HG02571 (cell line): Measurements from ENCODE around the gene NEK4.
"Not testable (repeated sequence)": the region's sequence is repeated elsewhere in the genome, so short reads cannot be mapped to it uniquely, and the experiment has no call there.

Experiments used
- ATAC-seq: cut with Tn5 transposase; IDR thresholded peaks from one replicate; pipeline ENCODE4 v1.9.1; 2021; ENCODE audit warnings: mild to moderate bottlenecking, moderate library complexity; ENCODE audit not compliant: unreplicated experiment

NEK4 gene

DNA sequence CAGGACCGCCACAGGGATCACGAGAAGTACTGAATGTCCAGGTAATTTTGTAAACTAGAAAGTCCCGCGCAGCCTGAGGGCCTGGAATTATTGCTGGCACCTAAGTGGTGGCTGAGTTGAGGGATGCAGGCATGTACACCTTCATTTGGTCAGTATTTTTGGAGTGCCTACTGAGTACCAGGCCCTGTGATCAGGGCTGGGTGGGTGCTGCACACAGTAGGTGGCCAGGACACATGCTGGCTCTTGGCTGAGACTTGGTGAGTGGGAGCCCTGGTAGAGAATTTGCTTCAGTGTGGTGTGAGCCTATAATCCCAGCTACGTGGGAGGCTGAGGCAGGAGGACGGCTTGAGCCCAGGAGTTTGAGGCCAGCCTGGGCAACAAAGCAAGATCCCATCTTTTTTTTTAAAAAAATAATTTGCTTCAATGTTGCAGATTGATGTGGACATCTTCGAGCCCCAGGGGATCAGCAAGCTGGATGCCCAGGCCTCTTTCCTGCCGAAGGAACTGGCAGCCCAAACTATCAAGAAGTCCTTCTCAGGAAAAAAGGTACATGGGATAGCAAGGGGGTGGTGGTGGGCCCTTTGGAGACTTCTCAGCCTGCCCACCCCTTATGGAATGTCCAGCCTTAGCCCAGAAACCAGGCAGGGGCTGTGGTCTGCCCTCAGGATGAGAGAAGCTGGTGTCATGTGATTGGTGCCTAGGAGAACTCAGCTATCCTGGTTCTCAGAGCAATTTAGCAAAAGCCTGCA, 9.3 kb upstream of the NEK4 start:
- ATAC-seq: no peak

DNA sequence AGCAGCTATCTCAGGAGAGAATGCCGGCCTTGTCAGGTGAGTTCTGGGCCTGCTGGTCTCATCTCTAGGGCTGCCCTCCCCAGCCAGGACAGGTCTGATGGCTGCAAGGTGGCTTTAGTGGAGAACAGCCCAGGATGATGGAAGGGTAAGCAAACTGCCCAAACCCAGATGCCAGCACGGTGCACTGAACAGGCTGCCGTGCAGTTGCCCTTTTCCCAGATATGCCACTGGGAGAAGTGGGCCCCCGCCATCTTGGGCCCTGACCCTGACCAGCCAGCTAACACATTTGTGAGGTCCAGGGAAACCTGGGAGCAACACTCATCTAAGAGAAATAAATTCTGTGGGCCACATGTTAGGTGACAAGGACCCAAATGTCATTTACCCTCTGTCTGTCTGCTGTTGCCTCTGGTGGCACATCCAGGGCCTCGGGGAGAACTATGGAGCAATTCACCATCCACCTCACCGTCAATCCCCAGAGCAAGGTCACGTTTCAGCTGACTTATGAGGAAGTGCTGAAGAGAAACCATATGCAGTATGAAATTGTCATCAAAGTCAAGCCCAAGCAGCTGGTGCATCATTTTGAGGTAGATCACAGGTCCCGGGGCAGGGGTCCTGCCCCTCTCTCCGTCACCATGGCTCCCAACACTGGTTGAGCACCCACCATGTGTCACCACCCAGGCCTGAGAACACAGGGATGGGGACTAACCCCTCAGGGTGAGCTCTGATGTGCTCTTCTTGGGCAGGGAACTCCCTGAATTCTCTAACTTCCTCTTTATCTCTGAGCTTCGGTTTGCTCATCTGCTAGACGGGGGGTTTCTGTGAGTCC, 8.5 kb upstream of the NEK4 start:
- peak; percentile 71 for ATAC-seq

DNA sequence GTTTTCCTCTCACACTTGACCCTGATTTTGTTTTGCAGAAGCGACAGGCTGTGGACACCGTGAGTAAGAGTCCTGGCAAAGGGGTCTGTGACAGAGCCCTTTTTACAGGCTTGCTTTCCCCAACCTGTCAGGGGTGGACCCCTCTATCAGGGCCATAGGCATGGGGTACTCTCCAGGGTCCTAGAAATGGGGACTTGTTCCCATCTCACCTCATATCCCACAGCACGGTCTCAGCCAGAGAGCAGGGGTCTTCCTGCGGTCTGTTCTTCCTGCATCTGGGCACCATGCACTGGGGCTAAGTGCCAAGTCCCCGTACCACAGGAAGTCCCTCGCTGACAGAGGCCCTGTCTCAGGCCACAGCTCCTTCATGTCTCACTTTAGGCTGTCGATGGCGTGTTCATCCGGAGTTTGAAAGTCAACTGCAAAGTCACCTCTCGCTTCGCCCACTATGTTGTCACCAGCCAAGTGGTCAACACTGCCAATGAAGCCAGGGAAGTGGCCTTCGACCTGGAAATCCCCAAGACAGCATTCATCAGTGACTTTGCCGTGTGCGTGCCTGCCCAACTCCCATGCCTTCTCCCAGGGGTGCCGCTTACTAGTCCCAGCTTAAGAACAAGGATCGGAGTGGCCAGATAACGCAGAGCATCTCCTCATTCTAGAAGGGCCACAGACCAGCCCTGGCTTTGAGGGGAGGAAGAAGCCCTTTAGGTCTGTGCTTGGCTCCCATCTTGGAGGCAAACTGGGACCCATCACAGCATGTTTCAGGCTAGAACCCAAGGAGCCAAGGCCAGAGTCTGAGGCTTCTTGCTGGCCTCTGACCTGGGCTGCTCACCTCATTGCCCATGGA, 7.4 kb upstream of the NEK4 start:
- ATAC-seq: no peak

DNA sequence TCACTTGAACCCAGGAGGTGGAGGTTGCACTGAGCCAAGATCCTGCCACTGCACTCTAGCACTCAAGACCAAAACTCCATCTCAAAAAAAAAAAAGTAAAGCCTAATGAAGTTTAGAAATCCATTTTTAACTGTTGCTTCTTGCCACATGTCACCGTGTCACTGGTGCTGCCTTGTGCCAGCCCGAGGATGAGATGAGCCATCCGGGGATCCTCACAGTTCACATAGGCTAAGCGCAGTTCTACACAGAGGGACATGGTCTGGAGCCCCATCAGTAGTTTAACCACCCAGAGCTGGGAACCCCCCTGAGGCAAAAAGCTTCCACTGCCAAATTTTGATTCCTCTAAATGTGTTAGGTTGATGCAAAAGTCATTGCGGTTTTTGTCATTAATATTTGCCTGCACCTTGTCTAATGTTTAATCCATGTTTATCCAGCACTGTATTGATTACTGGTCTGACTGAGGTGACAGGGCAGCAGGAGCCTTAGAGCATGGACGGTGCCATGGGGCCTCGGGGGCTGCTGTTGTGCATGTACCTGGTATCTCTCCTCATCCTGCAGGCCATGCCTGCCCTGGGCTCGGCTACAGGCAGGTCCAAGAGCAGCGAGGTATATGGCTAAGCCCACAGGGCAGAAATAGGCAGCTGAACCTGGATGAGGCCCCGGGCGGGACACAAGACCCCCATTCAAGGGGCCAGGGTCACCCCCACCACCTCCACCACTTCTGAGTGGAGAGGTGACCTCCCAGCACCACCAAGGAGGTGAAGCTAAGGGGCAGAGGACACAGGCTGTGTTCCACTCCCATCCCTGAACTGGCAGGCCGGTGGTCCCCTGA, 6.6 kb upstream of the NEK4 start, which contains the start of gene ITIH1:
Gene ITIH1 (plus strand): TSS at position 473 of the 832 bp plus-strand sequence. CDS start 17 bp downstream, at position 490.
- no peak for ATAC-seq

DNA sequence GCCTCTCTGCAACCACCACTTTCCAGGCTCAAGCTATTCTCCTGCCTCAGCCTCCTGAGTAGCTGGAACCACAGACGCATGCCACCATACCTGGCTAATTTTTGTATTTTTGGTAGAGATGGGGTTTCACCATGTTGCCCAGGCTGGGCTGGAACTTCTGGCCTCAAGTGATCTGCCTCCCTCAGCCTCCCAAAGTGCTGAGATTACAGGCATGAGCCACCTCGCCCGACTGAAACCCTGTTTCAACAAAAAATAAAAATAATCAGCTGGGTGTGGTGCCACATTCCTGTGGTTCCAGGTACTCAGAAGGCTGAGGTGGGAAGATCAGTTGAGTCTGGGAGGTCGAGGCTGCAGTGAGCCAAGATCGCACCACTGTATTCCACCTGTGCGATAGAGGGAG, 5.7 kb upstream of the NEK4 start:
- not testable (repeated sequence) for ATAC-seq

DNA sequence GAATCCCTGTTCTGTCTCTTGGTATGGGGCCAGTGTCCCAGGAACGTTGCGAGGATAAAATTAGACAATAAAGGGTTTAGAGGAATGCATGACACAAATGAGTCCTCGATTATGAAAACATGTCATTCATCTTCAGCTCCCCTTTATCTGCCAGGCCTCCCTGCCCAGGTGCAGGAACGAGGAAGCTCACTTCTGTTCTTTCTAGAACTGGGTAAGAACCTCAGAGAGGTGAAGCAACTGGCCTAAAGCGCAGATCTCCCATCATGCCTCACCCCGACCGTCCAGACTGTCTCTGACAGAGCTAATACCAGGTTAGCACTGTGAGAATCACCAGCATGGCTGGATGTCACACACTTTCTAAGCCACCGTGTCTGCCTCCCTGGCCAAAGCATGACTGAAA, 5.1 kb upstream of the NEK4 start:
- ATAC-seq: no peak

DNA sequence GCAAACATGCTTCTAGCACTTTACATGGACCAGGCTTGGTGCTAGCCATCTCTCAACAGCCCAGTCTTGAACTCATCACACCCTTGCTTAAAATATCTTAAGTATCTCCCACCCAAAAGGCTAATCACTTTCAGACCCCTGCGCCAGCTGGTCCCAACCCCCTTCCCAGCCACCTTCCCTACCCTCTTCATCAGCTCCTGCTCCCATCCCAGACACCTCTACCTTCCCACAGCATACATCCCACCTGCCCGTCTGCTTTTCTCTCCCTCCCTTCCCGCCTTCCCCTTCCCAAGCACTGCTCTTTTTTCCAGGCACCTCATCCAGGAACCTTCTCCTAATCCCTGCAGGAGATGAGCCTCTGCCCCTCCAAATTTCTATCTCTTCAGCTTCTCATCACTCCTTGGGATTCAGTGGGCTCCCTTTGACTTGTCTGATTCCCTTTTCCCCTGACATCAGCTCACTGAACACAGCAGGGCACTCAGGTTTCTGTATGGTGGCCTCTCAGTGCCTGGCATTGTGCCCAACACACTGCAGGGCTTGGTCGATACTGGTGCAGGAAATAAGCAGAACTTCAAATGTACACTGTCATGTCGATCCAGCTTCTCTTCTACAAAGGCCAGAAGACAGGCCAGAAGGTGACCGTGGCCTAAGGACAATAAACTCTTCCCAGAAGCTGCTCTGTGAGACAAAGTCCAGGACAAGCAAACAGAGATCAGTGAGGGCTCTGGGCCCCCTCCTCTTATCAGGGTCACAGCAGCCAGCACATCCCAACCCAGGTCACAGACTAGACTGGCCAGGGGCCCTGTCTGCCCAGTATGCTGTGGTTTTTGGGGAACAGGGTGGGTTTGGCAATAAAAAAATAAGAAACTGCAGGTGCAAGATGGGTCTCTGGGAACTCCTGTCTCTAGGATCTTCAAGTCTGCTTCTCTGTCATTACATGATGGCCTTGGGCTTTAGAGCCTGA, 4.4 kb upstream of the NEK4 start:
- ATAC-seq: no peak

DNA sequence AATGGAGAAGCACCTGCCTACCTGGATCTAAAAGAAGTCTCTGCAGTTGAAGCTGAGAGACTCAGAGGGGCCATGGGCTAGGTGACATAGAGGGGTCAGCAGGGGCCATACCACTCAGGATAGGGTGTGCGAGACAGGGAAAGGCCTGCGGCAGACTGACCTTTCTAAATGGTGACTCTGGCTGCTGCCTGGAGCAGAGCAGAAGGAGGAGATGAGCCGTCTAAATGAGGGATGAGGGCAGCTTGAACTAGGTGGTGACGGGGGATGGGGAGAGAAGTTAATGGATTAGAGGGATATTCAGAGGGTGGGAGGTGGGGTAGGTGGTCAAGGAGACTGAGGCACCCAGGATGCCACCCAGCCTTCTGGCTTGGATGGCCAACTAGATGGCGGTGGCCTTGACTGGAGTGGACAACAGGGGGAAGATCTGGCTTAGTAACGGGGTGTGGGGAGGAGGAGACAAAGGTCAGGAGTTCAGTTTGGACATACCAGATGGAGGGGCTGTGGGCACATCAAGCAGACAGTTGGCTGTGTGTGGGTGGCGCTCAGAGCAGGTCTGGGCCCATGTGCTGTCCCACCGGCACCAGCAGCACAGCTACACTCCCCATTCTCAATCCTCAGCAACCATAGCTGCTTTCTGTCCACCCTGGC, 3.5 kb upstream of the NEK4 start:
- ATAC-seq: no peak

DNA sequence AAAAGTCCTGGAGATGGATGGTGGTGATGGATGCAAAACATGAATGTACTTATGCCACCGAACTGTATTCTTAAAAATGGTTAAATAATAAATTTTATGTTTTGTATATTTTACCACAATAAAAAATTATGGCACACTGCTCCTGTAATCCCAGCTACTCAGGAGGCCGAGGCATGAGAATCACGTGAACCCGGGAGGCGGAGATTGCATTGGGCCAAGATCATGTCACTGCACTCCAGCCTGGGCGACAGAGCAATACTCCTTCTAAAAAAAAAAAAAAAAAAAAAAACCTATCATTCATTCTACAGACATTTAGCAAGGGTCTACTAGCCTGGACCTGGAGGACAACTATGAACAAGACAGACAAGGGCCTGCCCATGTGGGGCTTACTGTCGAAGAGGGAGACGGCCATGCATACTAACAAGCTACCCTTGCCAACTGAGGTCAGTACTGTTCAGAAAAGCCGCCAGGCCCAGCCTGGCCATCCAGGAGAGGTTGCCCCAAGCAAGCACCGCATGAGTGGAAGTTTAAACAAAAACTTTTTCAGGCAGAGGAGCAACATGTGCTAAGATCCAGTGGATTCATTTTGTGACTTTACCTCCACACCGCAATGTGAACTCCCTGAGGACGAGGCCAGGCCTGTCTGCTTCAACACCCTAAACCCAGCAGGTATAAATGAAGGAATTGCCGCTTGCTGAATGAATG, 2.8 kb upstream of the NEK4 start:
- no peak for ATAC-seq

DNA sequence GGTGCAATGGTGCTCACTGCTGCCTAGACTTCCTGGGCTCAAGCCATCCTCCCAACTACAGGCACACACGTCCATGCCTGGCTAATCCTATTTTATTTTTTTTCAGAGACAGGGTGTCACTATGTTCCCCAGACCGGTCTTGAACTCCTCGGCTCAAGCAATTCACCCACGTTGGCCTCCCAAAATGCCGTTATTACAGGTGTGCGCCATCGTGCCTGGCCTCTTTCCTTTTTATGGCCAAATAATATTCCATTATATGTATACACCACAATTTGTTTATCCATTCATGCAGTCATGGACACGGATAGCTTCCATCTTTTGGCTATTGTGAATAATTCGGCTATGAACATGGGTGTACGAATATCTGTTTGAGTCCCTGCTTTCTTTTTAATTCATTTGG, 962 bp upstream of the NEK4 start:
- no peak for ATAC-seq

DNA sequence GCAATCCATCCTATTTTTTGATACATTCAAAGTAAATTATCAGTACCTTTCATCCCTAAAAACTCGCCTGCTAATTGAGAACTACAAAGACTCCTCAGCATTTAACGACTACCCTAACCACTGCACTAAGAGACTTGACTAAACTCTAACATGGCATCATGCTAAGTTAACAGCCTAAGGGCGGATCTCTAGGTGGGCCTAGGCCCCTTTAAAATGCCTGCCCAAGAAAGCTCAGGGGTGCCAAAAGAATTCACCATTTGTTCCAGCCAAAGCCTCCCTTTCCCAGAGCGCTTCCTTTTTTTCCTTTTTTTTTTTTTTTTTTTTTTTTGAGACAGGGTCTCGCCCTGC, 568 bp upstream of the NEK4 start:
- no peak for ATAC-seq

DNA sequence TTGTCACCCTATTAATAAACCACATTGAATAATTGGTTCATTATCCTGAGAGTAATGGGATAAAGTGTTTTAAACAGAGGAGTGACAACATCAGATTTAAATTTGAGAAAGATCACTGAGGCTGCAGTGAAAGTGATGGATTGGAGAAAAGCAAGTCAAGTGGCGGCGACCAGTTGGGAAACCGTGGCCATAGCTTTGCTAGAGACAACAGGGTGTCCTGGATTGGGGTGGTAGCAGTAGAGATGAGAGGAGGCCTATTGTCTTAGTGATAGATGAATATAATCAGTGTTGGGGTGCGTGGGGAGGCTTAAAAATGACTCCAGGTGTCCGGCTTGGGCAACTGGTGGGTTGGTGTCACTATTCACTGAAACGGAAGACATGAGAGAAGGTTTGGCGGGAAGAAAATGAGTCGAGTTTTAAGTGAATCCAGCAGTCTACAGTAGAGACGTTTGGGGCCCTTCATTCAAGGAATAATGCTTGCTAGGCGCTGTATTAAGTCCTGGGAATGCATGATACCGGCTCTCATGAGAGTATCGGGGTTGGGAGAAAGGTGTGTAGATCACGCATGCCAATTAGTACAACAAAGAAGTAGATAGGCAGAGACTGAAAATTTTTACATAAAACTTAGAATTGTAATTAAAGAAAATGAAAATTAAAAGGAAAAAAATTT, 819 bp downstream of the NEK4 start:
- ATAC-seq: no peak

DNA sequence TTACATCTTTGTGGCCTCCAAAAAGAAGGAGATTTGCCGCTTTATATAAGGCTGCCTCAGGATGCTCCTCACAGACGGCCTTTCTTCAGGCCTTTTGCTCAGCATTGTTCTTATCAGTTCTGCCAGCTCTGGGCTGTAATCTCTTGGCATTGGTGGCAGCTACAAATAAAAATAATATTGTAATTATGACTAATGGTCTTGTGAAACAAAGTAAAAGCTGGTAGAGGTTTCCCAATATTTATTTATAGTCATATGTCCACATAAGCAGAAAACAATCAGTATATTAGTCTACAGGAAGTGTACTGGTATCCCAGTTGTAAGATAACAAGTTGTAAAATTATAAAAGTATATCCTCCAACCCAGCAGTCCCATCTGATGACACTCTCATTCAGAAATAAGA, 7.3 kb downstream of the NEK4 start:
- ATAC-seq: no peak

DNA sequence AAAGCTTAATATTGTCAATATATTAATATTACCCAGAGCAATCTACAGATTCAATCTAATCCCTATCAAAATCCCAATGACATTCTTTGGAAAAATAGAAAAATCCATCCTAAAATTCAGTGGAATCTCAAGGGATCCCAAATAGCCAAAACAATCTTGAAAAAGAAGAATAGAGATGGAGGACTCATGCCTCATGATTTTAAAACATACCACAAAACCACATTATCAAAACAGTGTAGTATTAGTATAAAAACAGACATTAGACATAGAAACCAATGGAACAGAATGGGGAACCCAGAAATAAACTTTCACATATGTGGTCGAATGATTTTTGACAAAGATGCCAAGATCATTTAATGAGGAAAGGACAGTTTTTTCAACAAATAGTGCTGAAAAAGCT, 14.6 kb downstream of the NEK4 start:
- ATAC-seq: no peak

DNA sequence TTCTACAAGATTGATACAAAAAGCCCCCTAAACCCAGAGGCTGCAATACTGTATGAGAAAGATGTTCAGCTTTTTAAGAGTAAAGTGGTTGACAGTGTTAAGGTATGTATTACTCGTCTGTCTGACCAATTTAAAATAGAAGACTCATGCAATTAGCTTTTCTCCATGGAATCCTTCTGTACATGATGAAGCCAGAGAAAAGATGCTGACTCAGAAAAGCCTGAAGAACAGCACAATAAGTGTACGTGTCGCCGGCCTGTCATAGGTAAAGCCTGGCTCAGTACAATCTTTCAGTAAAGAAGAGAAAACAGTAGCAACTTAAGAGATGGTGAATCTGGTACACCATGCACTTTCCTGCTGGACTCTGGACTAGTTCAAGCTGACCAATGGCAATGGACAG, 16.4 kb downstream of the NEK4 start:
- ATAC-seq: no peak

DNA sequence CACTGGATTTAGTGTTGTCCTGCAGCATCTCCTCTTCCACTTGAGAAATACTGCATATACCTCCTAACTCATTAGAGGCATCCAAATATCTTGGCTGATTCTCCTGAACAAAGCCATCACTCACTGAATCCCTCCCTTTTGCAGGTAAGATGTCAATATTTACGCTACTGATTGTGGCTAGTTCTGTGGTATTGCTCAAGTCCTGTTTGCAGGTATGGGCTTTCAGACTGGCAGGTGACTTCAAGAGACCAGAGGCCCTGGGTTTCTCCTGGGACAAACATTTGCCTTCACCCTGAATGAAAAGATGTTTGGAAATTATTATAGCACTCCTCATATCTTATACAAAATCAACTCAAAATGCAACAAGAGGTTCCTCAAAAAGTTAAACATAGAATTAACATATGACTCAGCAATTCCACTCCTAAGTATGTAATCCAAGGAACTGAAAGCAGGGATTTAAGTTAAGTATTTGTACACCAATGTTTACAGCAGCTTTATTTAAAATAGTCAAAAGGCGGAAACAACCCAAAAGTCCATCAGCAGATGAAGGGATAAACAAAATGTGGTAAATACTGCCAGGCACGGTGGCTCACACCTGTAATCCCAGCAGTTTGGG, 18.6 kb downstream of the NEK4 start:
- no peak for ATAC-seq

DNA sequence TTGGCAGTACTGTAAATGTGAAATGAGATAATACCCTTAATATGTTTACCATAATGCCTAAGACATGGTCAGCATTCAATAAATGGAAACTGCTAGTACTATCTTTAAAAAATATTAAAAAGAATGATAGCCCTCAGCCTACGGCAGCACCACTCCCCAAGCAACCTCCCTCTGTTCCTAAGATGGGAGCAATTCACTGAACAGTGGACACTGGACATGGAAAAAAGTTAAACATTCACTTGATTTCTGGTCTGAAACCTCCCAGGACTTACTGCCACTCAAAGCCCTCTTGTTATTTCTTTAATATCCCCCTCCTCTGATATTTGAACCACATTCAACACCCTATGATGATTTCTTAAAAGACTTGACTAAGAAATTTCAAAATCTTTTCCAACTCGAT, 27.0 kb downstream of the NEK4 start:
- no peak for ATAC-seq
